Hepatocyte (in vitro differentiated cells): ENCODE measurements around the gene SLC22A12.

Source experiments
- EZH2phosphoT487 ChIP-seq: fragments of 200-600 bp; sonication (generic); IDR thresholded peaks from one replicate; pipeline ENCODE4 v1.6.1; 2018; ENCODE audit warnings: antibody characterized with exemption, mild to moderate bottlenecking, low read depth, moderate library complexity; ENCODE audit not compliant: unreplicated experiment, severe bottlenecking
- TF ChIP-seq, protein P1 (sequence below): fragments of 200-600 bp; sonication (generic); IDR thresholded peaks from 2 replicates; pipeline ENCODE4 v1.5.1; 2016; ENCODE audit warnings: antibody characterized with exemption, mild to moderate bottlenecking; ENCODE audit not compliant: poor library complexity

DNA sequence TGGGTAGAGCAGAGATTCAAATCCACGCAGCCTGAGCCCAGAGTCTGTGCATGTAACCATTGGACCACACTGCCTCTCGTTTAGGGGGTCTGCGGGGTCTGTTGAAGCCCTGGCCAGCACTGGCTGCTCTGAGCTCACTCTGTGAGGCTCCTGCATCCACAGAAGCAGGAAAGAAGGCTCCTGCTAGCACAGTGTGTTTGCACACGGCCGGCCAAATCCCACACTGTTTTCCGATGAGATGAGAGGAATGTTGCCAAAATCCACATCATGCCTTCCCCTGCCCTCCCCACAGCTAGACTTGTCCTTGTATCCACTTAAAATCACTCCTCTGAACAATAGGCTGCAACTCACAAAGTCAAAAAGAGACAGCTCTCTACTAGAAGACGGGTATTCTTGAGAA, 10.6 kb upstream of the SLC22A12 start:
- TF ChIP-seq, protein P1, sequence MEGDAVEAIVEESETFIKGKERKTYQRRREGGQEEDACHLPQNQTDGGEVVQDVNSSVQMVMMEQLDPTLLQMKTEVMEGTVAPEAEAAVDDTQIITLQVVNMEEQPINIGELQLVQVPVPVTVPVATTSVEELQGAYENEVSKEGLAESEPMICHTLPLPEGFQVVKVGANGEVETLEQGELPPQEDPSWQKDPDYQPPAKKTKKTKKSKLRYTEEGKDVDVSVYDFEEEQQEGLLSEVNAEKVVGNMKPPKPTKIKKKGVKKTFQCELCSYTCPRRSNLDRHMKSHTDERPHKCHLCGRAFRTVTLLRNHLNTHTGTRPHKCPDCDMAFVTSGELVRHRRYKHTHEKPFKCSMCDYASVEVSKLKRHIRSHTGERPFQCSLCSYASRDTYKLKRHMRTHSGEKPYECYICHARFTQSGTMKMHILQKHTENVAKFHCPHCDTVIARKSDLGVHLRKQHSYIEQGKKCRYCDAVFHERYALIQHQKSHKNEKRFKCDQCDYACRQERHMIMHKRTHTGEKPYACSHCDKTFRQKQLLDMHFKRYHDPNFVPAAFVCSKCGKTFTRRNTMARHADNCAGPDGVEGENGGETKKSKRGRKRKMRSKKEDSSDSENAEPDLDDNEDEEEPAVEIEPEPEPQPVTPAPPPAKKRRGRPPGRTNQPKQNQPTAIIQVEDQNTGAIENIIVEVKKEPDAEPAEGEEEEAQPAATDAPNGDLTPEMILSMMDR: no peak
- TF ChIP-seq EZH2phosphoT487: no peak
